NCI-H2227 (cell line): ENCODE measurements around the gene SDCBP2.

ENCODE experiments used
- DNase-seq: peaks from one replicate; lab custom pipeline; 2025; ENCODE audit not compliant: unreplicated experiment; lab: John Stamatoyannopoulos, UW

SDCBP2 gene

DNA sequence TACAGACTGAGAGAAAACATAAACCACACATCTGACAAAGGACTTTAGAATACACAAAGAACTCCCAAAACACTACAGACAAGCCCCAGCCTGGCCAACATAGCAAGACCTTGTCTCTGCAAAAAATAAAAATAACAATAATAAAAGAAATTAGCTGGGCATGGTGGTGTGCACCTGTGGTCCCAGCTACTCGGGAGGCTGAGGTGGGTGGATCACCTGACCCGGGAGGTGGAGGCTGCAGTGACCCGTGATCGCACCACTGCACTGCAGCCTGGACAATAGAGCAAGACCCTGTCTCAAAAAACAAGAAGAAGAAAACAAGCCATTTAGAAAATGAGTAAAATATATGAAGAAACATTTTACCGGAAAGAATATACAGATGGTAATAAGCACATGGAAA lies 13.1 kb downstream of the SDCBP2 start:
- no peak for DNase-seq

DNA sequence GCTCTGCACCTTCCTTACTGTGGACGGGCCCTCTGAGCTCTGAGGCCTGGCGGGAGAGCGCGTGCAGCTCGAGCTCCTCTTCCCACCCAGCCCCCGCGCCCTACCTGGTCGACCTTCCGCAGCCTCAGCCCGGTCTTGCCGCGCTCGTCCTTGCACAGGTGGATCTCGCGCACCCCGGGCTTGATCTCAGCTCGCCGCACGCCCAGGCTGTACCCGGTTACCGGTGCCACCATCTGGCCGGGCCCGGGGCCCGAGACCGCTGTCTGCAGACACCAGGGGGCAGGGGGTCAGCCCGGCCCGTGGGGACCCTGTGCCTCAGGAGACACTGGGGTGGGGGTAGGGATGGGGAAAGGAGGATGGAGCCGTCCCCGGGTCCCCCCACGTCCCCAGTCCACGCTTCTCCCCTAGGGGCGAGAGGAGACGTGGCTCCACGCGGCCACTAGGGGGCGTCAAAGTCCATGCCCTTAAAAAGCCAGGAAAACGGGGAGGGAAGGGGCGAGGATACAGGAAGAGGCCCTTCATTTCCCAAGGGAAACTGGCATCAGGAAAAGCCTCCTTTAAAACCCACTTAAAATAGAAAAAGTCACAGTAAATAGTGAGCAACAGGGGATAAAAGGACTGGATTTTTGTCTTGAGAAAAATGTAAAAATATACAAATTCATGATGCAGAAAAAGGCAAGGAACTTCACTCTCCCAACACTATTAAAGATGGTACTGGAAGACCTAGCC lies 15.5 kb downstream of the SDCBP2 start:
- DNase-seq = peak; percentile 88

DNA sequence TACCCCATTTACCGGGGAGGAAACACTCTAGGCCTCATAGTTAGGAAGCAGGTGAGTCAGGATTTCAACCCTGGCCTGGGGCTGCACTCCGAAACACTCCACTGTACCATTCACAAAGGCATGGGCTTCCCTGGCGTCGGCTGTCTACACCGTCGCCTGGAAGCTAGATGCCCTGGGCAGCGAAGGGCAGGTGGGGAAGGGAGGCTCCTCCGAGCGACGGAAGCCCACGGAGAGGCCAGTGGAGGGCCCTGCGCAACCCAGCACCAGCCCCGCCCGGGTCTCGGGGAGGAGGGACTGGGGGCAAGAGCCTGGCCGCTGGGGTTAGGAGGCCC lies 16.1 kb downstream of the SDCBP2 start:
- DNase-seq = no peak

DNA sequence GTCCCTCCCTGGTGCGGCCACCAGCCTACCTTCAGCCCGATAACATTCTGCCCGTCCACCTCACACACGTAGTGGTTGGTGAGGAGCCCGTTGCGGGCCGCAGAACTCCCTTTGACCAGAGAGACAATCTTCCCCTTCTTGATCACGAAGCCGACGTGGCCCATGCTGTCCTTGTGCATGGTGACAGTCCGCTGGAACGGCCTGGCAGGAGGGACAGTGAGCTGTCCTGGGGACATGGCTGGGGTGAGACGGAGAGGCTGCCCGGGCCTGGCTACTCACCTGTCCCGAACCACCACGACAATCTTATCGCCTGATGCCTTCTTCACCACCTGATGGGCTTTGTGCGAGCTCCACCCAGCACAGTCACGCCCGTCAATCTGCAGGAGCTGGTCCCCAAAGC lies 16.6 kb downstream of the SDCBP2 start:
- DNase-seq = no peak

DNA sequence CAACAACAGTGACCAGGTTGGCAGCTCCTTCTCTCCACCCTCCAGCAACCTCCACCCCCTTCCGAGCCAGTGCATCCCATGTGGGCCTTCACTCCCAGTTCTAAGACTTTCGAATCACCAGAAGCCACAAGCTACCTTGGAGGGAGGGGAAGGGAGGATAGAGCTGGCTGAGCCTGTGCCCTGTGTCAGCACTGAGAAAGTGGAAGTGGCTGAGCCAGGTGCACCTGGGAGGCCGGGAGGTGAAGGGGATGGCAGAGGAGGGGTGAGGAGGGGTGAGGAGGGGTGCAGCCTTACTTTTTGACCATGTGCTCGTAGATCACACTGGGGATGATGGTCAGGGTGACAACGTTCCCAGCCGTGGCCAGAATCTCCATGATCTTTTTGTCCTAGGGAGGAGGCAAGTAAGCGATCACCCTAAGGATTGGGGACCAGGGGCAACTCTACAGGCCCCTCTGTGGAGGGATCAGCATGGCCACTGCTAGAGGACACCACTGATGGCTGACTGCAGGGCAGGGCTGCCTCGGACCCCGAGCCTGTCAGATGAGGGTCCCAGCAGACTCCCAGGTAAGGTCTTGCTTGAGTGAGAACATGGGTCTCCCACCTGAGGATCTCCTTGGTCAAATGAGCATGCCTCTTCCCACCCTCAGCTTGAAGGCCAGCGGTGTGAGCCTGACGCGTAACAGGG lies 18.3 kb downstream of the SDCBP2 start:
- DNase-seq = no peak

DNA sequence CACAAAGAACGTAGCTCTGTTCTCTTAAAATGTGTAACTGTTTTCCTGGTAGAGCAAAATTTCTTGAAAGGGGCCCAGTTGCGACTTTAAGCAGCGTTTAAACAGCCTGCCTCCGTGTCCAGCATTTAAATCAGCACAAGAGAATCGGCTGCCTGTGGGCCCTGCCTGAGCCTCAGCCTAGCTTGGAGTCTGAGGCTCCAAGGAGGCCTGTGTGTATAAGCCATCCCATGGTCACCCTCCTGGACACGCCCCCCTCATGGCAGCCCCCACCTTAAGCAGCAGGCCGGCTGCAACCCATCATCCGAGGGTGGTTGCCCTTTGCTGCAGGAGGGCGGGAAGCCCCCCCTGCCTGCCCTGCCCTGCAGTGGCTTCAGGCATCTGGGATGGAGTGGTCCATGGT lies 18.9 kb downstream of the SDCBP2 start:
- no peak for DNase-seq

DNA sequence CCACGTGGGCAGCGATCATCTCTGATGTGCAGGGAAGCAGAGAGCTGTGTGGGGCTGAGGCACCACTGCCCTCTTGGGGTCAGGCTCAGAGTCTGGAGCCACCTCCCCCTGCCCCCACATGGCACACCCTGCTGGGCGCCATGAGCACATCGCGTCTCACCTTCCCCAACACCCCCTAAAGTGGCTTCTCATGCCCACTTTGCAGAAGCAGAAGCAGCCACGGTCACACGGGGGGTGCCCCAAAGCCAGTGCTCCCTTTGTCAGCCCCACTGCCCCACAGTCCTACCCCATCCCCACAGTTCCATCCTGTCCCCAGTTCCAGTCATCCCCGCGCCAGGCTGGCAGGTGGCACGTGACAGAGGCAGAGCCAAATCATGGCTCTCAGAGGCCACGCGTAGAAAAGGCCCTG lies 19.5 kb downstream of the SDCBP2 start:
- no peak for DNase-seq

DNA sequence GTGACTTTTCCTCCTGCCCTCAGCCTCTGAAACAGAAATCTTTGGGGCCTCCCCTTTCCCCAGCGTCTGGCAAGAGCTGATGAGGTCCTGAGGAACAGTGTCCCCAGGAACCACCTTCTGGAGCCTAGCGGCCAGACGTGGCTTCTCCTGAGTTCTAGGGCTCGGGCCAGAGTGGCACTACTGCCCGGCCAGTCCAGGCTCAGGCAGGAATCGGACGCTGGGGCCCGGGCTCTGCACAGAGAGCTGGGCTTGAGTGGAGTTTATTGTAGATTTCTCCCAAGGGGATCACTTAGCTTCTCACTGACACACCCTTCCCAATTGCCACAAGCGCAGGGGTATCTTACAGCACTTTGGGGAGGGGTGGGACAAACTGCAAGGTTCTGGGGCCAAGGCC lies 20.2 kb downstream of the SDCBP2 start:
- DNase-seq = no peak

DNA sequence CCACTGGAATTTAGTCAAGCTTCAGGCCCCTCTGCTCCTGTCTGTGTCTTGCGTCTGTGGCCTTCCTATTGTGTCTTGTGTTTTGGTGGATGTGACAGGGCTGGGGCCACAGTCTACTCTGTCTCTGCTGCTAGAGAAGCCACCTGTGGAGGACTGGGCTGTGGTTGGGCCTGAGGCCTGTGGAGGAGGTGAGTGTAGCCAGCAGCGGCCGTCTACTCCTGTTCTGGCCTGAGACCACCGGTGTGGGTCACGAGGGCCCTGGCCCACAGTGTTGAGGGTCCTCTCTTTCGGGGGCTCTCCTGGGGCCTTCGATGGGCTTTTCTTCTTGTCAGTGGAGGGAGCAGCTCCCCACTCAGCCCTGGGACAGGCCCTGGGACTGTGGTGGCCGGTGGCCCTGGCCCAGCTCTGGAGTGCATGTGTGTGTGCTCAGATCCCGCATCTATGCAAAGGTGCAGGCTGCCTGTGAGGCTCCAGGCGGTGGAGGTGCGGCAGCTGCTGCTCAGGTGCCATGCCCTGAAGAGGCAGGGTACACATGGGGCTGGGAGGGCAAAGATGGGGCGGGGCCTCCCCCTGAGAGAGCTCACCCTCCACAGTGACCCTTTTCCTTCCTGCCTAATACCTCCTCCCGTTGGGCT lies 20.8 kb downstream of the SDCBP2 start:
- DNase-seq = no peak

DNA sequence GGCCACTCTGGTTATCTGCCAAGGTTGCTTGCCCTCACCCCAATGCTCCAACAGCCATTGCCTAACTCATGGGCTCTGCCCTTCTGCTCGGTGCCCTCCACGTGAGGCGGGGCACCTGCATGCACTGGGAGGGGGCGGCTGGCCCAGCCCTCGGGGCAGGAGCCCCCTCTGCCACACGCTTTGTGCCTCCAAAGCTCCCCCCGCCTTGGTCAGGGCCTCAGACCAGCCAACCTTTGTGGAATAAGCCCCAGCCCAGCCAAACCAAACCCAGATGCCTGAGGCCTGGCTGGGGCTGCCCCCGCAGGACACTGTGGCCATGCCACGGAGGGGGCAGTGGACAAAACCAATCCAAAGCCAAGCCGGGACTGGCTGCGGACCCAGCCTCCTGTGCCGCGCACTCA lies 21.4 kb downstream of the SDCBP2 start:
- DNase-seq = no peak

DNA sequence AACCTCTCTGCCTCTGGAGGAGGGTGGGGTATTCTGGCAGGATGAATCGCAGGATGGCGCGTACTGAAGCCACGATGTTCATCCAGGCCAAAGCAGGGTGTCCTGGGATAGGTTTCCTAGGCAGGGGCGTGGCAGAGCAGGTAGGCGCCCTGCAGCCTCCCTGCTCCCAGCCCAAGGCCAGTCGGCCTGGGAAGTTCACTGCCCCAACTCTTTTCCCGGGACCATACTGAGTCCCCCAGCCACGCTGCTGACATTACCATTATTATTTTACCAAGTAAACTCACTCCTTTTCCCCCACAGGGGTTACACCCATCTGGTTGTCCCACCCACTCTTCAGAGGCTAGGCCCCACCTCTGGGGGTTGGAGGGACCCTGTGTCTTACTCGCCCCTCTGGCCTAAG lies 21.8 kb downstream of the SDCBP2 start:
- DNase-seq = no peak

DNA sequence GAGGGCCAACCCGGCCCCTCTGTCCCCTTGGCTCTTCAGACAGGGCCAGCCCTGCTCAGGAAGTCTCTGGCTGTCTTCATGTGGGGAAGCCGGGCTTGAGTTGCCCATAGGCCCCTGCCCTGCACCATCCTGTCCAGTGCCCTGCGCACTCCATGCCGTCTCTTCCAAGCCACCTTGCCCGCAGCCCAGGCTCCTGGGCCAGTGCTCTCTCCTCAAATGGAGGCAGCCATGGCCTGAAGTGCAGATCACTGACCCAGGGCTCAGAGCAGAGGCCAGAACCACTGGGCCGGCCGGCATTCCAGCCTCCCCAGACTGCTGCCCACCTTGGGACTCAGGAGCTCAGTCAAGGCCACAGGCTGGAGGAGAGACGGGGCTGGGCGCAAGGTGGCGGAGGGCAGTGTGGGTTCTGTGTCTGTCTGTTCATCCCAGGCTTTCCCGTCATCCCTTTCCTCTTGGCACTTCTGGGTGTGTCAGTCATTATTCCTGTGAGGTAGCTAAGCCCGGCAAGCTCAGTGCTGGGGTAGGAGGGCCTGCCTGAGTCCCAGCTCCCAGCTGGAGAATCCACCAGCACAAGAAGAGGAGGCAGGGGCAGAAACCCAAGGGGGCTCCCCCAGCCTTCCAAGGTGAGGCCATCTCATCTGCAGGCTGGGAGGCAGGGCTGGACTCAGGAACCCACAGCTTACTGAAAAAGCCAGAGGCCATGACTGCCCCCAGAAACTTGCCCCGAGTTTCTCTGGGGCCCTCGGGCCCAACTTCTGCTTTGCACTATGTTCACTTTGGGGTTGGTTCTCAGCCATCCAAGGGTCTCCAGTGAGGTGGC lies 22.4 kb downstream of the SDCBP2 start:
- DNase-seq = no peak

DNA sequence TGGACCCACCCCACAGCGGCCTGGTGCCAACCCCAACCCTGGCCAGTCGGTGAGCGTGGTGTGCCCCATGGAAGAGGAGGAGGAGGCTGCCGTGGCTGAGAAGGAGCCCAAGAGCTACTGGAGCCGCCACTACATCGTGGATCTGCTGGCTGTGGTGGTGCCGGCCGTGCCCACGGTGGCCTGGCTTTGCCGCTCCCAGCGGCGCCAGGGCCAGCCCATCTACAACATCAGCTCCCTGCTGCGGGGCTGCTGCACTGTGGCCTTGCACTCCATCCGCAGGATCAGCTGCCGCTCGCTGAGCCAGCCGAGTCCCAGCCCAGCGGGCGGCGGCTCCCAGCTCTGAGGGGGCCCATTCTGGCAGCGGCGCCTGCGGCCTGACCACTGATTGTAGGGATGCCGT lies 23.2 kb downstream of the SDCBP2 start:
- no peak for DNase-seq

DNA sequence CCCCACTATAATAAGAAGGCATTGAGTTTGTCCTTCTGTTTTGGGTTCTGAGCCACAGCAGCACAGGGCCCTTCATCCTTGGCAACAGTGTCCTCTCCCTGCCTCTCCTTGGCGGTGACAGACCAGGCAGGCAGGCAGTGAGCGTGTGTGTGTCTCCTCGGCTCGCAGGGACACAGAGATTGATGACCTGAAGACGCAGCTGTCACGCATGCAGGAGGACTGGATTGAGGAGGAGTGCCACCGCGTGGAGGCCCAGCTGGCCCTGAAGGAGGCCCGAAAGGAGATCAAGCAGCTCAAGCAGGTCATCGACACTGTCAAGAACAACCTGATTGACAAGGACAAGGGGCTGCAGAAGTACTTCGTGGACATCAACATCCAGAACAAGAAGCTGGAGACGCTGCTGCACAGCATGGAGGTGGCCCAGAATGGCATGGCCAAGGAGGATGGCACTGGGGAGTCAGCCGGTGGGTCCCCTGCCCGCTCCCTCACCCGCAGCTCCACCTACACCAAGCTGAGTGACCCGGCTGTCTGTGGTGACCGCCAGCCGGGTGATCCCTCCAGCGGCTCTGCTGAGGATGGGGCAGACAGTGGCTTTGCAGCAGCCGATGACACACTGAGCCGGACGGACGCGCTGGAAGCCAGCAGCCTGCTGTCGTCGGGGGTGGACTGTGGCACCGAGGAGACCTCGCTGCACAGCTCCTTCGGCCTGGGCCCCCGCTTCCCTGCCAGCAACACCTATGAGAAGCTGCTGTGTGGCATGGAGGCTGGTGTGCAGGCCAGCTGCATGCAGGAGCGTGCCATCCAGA lies 24.0 kb downstream of the SDCBP2 start:
- DNase-seq = no peak

DNA sequence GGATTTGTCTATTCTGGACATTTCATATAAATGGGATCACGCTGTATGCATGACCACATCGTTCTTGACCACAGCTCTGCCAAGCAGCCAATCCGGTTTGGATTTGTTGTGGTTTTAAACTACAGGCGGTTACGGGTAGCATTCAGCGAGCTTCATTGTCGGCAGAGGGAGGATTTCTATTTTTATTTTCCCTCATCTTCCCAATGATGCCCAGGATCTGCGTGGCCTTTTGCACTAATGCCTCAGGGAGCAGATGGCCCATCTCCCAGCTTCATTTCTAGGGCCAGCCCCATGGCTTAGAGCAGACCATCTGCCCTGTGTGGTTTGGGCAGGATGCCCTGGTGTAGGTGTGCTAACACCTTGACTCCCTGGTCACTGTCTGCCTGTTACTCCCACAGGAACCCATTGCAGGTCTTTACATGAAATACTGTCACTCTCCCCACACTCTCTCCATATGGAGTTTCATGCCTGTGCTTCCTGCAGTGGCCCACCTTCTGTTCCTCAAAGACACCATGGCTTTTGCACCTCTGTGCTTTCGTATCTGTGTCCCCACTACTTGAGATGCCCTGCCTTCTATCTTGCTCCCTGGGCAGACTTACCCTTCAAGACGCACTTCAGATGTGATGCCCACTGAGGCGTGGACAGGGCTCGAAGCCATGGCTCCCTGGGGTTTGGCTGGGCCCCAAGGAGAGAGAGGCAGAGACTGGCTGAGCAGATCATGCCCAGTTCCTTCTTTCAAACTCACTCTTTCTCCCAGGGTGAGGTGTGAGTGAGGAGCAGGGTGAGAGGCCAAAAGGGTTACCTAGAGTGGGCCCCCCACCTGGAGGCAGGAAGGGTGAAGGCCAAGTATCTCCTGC lies 26.0 kb downstream of the SDCBP2 start:
- DNase-seq = no peak

DNA sequence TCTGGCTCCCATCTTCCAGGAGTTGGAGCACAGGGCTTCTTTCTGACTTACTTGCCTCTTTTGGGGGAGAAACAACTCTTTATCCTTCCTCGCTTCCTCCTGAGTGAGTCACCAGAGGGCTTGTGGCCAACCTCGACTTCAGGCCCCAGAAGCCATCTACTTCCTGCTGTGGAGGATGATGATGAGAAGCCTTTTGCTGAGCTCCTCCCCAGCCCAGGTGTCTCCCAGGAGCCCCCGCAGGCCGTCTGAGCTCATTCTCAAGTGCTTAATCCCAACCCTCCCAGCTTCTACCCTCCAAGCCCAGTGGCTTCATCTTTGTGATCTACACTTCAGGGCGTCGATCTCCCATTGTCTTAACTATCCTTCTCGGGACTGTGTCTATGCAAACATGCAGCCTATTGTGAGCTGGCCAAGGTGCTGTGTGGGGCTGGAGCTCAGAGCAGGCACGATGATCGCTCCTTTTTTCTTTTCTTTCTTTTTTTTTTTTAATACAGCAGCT lies 27.9 kb downstream of the SDCBP2 start:
- DNase-seq = no peak

DNA sequence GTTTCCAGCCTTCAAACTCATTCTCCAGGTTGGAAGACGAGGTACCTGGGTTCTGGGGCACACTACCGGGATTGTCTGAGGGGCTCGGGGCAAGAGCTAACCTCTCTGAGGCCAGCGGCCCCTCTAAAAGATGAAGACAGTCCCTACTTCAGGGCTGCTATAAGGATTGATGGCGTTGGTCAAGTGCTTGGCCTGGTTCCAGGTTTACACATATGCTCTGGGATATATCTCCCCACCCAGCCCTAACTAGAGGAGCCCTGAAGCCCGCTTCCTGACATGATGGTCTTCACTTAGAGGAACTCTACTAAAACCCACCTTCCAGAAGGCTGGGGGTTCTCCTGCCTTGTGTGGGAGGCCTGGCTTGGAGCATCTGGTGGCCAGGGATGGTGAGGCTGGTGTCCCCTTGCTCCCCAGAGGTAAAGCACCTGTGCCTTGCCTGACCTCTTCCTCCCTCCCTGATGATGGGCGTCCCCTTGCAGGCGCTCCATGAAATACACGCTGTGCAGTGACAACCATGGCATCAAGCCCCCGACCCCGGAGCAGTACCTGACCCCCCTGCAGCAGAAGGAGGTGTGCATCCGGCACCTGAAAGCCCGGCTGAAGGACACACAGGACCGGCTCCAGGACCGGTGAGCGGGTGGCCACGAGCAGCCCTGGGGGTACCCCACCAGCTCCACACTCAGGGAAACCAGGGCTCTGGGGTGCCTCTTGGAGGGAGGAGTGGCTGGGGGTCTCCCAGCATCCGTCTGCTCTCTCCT lies 28.7 kb downstream of the SDCBP2 start:
- no peak for DNase-seq

DNA sequence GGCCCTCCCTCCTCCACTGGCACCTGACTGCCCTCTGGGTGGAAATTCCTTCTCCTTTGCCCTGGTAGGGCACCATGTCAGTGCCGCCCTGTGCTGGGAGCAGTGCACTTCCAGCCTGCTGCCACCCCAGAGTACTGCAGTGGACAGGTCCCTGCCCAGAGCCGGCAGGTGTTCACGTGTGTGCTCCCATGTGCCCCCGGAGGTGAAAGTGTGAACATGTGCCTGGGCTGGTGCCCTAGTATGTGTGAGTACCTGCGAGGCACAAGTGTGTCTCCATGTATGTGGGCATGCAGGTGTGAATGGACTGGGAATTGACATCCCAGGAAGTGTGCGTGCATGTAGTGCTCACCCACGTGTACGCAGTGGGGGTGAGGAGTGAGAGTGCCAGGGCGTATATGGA lies 29.4 kb downstream of the SDCBP2 start:
- no peak for DNase-seq

DNA sequence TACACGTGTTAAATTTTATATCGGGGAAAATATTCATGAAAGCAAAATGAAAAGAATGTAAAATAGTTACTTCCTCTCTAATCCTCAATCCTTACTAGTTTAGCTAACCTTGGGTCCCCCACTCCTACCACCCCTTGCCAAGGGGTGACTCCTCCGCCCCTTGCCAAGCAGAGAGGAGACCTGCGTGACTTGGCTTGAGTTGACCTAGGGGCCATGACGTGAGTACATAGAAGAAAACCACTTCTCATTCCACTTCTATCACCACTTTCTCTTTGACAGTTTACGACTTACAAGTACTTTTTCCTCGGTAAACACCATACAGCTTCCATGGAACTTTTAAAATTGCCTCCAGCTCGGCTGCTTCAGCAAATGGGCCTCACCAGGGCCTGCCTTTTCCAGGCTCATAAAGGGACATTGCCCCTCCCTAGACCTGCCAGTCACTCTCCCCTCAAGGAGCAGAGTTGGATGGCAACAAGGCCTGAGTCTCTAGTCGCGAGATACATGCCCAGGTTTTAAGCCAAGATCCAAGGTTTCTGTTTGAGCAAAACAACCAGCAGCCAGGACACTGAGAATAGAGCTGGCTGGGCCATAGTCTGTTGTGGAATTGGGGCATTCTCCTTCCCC lies 29.9 kb downstream of the SDCBP2 start:
- DNase-seq = no peak
